B cell (primary cell): ENCODE results near the gene RBM19. TPM values are rescaled to one million over a fixed set of nuclear protein-coding genes. Genes with fewer than 3 reads are reported as not detected.
A peak's percentile ranks its signal among the peaks of the same experiment; 100 is the strongest.

Experiments used
- ATAC-seq: fragments of 200-7000 bp; cut with Tn5 transposase; one replicate; pipeline ENCODE4 v1.10.0; 2021; ENCODE audit warnings: low read depth, mild to moderate bottlenecking, moderate number of reproducible peaks, moderate library complexity
- CTCF ChIA-PET: fragments of 350-600 bp; sonication (Branson Sonifier 250); formaldehyde crosslinking; loops from one replicate; lab custom pipeline; 2021; ENCODE audit warnings: antibody characterized with exemption, inconsistent platforms; lab: Charles Lee
- POLR2A ChIA-PET: fragments of 350-600 bp; sonication (Branson Sonifier 250); formaldehyde crosslinking; loops from one replicate; lab custom pipeline; 2021; ENCODE audit warnings: antibody characterized with exemption; lab: Charles Lee
- DNase-seq: peaks from one replicate; pipeline ENCODE4 v3.0.0; 2013
- H2AFZ ChIP-seq: 2 replicates; pipeline ENCODE4 v1.6.1; 2012; ENCODE audit warnings: mild to moderate bottlenecking, low read depth, low read length; ENCODE audit not compliant: insufficient read depth, poor library complexity, severe bottlenecking
- H3K27ac ChIP-seq, 2 donors: 1 replicate in 1 of 2; 2 replicates in 1 of 2; pipeline ENCODE4 v1.5.1; 2012 to 2013; ENCODE audit warnings: low read length in 2 of 2, mild to moderate bottlenecking in 2 of 2, moderate library complexity in 1 of 2
- H3K27me3 ChIP-seq, 4 experiments: fragments of 200-600 bp in 1 of 4; sonication (generic) in 1 of 4; replicated peaks in 1 of 4; 1 replicate in 2 of 4; 2 replicates in 2 of 4; pipeline versions ENCODE4 v1.6.1 to v1.7.0; 2013 to 2016; ENCODE audit warnings: low read length in 3 of 4, mild to moderate bottlenecking in 2 of 4, mixed read lengths in 1 of 4, moderate library complexity in 1 of 4; ENCODE audit not compliant: insufficient read depth in 4 of 4, control insufficient read depth in 3 of 4; ENCODE audit errors: control extremely low read depth in 1 of 4
- H3K36me3 ChIP-seq, 2 experiments: replicated peaks in 1 of 2; 1 replicate in 1 of 2; 2 replicates in 1 of 2; pipeline versions ENCODE4 v1.6.1 to v1.7.1; 2013; ENCODE audit warnings: low read length in 1 of 2; ENCODE audit not compliant: insufficient read depth in 2 of 2, control insufficient read depth in 1 of 2; ENCODE audit errors: control extremely low read depth in 1 of 2, extremely low read depth in 1 of 2
- H3K4me1 ChIP-seq, 2 donors: fragments of 200-600 bp in 1 of 2; sonication (generic) in 1 of 2; 1 replicate in 1 of 2; 2 replicates in 1 of 2; pipeline versions ENCODE4 v1.5.1 to v1.6.1; 2013 to 2017; ENCODE audit warnings: low read length in 2 of 2; ENCODE audit not compliant: control insufficient read depth in 2 of 2, insufficient read depth in 2 of 2
- H3K4me2 ChIP-seq: replicated peaks from 2 replicates; pipeline ENCODE3; 2012; ENCODE audit warnings: mild to moderate bottlenecking, low read depth, low read length; ENCODE audit not compliant: poor library complexity, severe bottlenecking
- H3K4me3 ChIP-seq, 5 experiments: fragments of 200-600 bp in 1 of 5; sonication (generic) in 1 of 5; 1 replicate in 3 of 5; 2 replicates in 2 of 5; pipeline versions ENCODE4 v1.5.1 to v1.7.0; 2011 to 2016; ENCODE audit warnings: low read length in 4 of 5, mild to moderate bottlenecking in 4 of 5, low read depth in 2 of 5, control low read depth in 1 of 5, moderate library complexity in 1 of 5; ENCODE audit not compliant: insufficient read depth in 1 of 5; ENCODE audit errors: control extremely low read depth in 1 of 5, extremely low read depth in 1 of 5
- H3K79me2 ChIP-seq: fragments of 200-600 bp; sonication (generic); one replicate; pipeline ENCODE4 v1.6.0; 2016; ENCODE audit warnings: low read length; ENCODE audit not compliant: control insufficient read depth, insufficient read depth
- H3K9ac ChIP-seq: fragments of 200-600 bp; sonication (generic); 2 replicates; pipeline ENCODE4 v1.6.1; 2017; ENCODE audit warnings: mild to moderate bottlenecking, low read length, moderate library complexity
- H3K9me3 ChIP-seq, 3 donors: one replicate each; pipeline versions ENCODE4 v1.6.1 to v1.7.1; 2013; ENCODE audit warnings: low read length in 2 of 3; ENCODE audit not compliant: control insufficient read depth in 2 of 3, insufficient read depth in 1 of 3; ENCODE audit errors: control extremely low read depth in 1 of 3
- H4K20me1 ChIP-seq: 2 replicates; pipeline ENCODE4 v1.6.0; 2012; ENCODE audit warnings: mild to moderate bottlenecking, low read length; ENCODE audit not compliant: insufficient read depth, control insufficient read depth, poor library complexity, severe bottlenecking
- H3K27ac Mint-ChIP-seq: one replicate; pipeline ENCODE4 v1.8.0; 2021; ENCODE audit warnings: mixed read lengths
- H3K27me3 Mint-ChIP-seq: one replicate; pipeline ENCODE4 v1.8.0; 2021; ENCODE audit warnings: mixed read lengths
- H3K4me1 Mint-ChIP-seq: one replicate; pipeline ENCODE4 v1.8.0; 2021; ENCODE audit warnings: mixed read lengths
- H3K4me3 Mint-ChIP-seq: one replicate; pipeline ENCODE4 v1.8.0; 2021; ENCODE audit warnings: mixed read lengths
- H3K9me3 Mint-ChIP-seq: one replicate; pipeline ENCODE4 v1.8.0; 2022; ENCODE audit warnings: mixed read lengths; ENCODE audit not compliant: insufficient read depth
- CTCF ChIP-seq: fragments of 200-600 bp; IDR thresholded peaks from one replicate; pipeline ENCODE4 v1.8.0; 2022; ENCODE audit warnings: antibody characterized with exemption, mild to moderate bottlenecking
- EZH2 ChIP-seq: IDR thresholded peaks from 2 replicates; pipeline ENCODE4 v1.6.1; 2012; ENCODE audit warnings: borderline replicate concordance, low read depth, mild to moderate bottlenecking, moderate library complexity, low read length; ENCODE audit not compliant: insufficient read depth, poor library complexity, severe bottlenecking
- WGBS: methylation state at CpG from one replicate; pipeline ENCODE4 v1.1.5; 2013; ENCODE audit warnings: missing lambda C conversion rate; ENCODE audit not compliant: insufficient coverage; 5-methylcytosine and 5-hydroxymethylcytosine counted together
- intact Hi-C: fragments of 100-400 bp; cut with micrococcal nuclease; formaldehyde crosslinking; loops from one replicate; pipeline ENCODE4 v1.10.0; 2022
- polyA minus RNA-seq: library from RNA; depleted of rRNA, polyadenylated mRNA; stranded (reverse); fragments of >200 nt; gene quantifications from 2 replicates; pipeline ENCODE4 v1.2.3, GENCODE V29; 2012
- polyA plus RNA-seq: library from polyadenylated mRNA; depleted of rRNA; stranded (reverse); fragments of >200 nt; gene quantifications from 2 replicates; pipeline ENCODE4 v1.2.3, GENCODE V29; 2012
- total RNA-seq, 2 donors: library from RNA; stranded (reverse); fragments of 120-200 nt in 1 of 2; gene quantifications; 1 replicate in 1 of 2; 2 replicates in 1 of 2; pipeline versions ENCODE4 v1.2.3 to v1.2.4, GENCODE V29; 2013 to 2022

RBM19 gene
- 89.8 and 90.0 TPM in 2 replicates for total RNA-seq
- total RNA-seq (2013) = 28.6 TPM
- polyA plus RNA-seq = 38.2 and 43.1 TPM in 2 replicates
- polyA minus RNA-seq = 37.5 and 39.9 TPM in 2 replicates

GRCh38 chr12:113965951-113966797 is at the start of gene RBM19:
TSS of gene RBM19 (minus strand) at chr12:113966325. CDS start at chr12:113966227, 98 bp downstream.
- H3K4me3 Mint-ChIP-seq = peak within 1 kb of the TSS; percentile 99

More at GRCh38 chr12:113965951-113966797, at the start of gene RBM19:
- TF ChIP-seq CTCF = peak; percentile 98
- no peak for TF ChIP-seq EZH2
- Histone ChIP-seq H3K27me3 (no peaks in the 10 kb centered on the region), H3K4me1 (peaks cover 17 to 21% of the 10 kb centered on the region in 2 donors), H3K27ac (peak within 1 kb of the TSS; percentile 45 to 83), H3K36me3 (peaks cover 0 to 21% of the 10 kb centered on the region in 2 experiments), H4K20me1 (no peaks in the 10 kb centered on the region), H3K4me2 (peak within 1 kb of the TSS; percentile 86), H3K4me3 (peak within 1 kb of the TSS; percentile 81 to 99 (median 92)), H3K9me3 (no peaks in the 10 kb centered on the region), H2AFZ (peak within 1 kb of the TSS; percentile 83), H3K79me2 (peaks cover 44% of the 10 kb centered on the region), H3K9ac (peak within 1 kb of the TSS; percentile 82)
- H3K27me3 Mint-ChIP-seq = peaks cover 5% of the 10 kb centered on the region
- H3K27ac Mint-ChIP-seq = peak within 1 kb of the TSS; percentile 96
- DNase-seq (peak; percentile 98), ATAC-seq (peak; percentile 99)
- POLR2A ChIA-PET = no interaction called here
- intact Hi-C loops = loop anchor here (1.0 kb wide), 1 partner anchor 631 kb away; the partner anchor contains the start of gene SLC8B1
- peaks cover 39% of the 10 kb centered on the region for H3K4me1 Mint-ChIP-seq
- CTCF ChIA-PET = interaction anchor here (0.8 to 1.9 kb wide), 7 partner anchors 9 to 544 kb away, joined by 3 to 20 read pairs (median 3); no protein-coding TSS in a partner anchor
- H3K9me3 Mint-ChIP-seq = no peaks in the 10 kb centered on the region
- WGBS = under 1% methylated on average over 37 of the region's 46 CpGs
